GM18502 (cell line): ENCODE results near the gene MAML3.

Experiments
- ATAC-seq: cut with Tn5 transposase; IDR thresholded peaks from one replicate; pipeline ENCODE4 v1.9.1; 2021; ENCODE audit warnings: mild to moderate bottlenecking; ENCODE audit not compliant: unreplicated experiment, poor library complexity

MAML3 gene

DNA sequence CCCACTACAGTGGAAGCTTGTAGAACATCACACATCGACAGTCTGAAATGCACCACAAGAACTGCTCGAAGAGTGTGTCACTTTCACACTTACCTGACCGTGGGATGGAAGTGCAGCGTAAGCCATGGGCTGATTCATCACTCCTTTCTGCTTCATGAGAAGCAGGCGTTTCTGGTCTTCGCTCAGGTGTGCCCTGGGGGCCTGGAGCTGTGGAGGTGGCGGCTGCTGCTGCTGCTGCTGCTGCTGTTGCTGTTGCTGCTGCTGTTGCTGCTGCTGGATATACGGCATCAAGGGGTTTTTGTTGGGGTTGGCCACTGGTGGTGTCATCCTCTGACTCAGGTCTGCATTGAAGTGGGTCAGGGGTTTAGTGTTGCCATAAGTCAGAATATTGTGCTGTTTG, 264.7 kb downstream of the MAML3 start:
- ATAC-seq = no peak

DNA sequence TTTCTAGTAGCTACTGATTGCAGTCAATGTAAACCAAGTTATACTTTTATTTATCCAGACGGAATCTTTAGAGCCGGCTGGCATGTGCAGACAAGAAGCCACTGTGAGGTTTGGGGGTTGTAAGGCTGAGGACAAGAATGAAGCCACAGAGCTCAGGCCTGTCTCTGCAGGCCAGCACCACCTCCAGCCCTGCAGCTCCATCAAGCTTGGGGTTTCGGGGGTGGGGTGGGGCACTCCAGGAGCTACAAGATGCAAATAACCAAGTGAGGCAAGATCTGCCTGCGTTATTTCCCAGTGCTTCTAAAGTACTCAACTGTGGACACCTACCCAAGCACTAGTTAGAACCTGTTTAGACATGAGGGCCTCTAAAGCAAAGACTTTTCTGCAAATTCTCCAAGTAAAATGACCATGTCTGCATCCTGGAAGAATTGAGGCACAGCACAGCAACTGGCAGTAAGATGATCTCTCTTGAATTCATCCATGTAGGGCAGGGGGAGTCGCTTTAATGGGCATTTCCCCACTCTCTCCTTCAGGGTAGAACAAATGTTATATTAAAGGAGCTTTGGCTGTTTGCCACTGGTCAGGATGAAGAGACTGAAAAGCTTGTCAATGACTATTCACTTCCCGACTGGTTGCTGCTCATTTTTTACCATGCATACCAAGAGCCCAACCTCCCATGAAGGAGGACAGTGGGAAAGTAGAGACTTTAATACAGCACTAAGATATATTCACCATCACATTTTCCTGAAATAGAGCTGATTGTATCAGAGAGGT, 265.8 kb downstream of the MAML3 start:
- peak; percentile 65 for ATAC-seq

DNA sequence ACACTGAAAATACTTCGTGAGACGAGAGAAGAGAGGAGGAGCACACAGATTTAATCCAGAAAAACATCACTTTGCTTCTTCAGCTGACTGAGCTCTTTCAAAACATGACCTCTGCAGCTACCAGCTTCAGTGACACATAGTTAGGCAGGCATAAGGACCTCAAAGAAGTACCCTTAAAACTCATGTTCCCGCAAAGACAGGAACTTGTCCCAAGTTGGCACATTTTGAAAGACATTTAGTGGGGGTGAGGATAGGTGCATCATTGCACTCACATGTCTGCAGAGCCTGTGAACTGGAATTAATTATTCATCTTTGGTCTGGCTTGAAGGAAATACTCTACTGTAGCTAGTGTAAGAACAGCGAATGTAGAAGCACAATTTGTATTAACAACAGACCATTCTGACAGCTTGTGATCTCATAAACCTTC, 266.6 kb downstream of the MAML3 start:
- ATAC-seq = no peak

DNA sequence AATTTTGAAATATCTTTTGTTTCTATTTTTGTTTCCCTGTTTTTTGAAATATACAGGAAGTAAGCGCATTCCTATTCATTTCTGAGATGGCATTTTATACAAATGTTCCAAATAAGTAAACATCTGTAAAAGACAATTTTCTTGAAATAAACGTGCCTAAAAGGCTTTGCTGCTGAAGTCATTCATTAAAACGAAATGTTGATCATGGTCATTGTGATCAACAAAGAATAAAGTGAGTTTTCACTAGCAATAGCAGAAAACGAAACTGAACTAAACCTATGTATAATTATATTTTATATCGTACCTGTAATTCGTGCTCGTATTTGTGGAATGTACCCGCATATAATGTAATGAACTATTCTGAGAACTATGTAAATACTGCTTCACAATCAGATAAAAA, 267.2 kb downstream of the MAML3 start:
- no peak for ATAC-seq

DNA sequence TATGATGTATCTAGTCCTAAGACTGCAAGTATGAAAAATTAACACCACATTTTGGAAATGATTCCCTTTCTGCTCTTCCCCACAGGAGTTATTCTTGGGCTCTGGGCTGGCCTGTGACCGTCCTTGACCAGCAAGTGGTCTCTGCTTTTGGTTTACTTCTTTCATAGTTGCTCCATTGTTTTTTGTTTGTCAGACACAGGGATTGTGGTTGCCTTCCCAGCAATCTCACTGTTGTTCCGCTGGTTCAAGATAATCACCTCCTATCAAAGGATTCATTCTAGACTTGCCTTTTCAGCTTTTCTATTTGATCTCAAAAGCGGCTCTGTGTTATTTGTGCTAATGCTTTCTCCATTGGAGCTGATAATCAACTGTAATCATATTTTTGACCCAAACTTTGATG, 269.5 kb downstream of the MAML3 start:
- ATAC-seq = no peak

DNA sequence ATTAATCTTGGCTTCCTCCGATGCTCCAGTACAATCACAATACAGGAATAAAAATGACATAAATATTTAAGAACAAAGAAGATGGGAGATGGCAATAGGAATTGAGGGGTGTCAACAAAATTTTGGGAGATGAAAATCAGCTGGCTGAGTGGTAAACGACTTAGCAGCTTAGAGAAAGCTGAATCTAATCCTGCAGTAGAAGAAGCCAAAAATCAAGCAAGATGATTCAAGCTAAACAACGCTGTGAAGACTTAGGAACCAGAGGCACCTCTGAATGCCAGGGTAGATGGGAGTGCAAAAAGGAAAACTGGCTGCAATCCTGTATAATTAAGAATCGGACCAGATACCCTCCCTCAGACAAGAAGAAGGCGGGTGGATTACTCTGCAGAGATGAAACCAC, 273.1 kb downstream of the MAML3 start:
- no peak for ATAC-seq

DNA sequence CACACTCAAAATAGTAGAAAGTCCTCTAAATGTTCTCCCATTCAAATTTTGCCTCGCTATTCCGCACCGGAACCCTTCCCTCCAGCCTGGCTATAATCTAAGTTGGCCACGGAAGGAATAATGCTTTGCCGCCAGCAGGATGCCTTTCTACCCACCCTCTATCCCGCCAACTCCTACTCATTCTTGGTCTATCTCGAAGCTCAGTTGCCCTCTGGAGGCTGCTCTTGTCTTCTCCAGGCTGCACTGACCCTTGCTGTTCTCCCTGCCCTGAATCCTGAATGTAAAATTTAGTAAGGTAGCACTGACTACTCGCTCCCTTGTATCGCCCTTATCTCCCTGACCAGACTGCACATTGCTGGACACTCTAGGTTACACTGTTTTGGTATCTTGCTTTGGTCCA, 275.9 kb downstream of the MAML3 start:
- no peak for ATAC-seq

DNA sequence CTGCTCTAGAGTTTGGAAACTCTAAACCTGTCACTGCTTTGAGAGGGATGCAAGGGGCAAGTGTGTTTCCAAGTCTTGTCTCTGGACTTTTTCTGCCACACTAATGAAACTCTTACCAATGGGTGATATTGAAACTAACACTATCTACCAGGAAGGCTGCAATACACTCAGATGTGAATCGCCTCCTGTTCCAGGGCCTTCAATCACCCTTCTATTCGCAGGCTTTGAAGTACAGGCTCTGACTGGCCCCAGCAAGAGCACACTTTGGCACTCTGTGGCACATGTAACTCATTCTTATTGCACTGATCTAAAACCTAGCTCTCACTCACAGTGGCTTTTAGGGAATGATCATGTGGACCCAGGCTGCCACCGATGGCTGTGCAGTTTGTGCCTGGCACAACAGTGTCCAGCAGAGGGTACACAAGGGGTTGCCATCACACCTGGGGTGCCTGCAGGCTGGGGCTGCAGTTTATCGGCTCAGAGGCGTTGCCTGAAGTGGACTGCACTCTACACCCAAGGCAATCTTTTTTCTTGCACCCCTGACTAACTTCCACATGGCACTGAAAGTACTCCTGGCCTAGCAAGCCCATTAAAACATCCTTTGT, 277.5 kb downstream of the MAML3 start:
- ATAC-seq = no peak

DNA sequence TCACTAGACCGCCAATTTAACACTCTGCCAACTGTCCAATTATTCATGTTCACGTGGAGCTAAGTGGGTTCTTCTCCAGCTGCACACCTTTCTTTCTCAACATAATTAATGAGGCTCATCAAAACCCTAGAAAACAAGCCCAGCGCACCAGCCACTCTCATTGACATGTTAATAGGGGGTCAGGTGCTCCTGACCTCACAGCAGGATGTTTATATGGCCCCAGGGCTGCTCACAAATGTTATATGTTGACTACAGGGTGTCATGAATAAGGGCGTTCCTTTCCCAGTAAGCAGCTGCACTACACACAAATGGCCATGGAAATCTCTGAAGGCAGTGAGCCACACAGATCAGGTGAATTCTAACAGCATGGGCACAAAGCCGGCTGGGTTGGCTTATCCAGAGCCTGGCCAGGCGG, 278.6 kb downstream of the MAML3 start:
- no peak for ATAC-seq

DNA sequence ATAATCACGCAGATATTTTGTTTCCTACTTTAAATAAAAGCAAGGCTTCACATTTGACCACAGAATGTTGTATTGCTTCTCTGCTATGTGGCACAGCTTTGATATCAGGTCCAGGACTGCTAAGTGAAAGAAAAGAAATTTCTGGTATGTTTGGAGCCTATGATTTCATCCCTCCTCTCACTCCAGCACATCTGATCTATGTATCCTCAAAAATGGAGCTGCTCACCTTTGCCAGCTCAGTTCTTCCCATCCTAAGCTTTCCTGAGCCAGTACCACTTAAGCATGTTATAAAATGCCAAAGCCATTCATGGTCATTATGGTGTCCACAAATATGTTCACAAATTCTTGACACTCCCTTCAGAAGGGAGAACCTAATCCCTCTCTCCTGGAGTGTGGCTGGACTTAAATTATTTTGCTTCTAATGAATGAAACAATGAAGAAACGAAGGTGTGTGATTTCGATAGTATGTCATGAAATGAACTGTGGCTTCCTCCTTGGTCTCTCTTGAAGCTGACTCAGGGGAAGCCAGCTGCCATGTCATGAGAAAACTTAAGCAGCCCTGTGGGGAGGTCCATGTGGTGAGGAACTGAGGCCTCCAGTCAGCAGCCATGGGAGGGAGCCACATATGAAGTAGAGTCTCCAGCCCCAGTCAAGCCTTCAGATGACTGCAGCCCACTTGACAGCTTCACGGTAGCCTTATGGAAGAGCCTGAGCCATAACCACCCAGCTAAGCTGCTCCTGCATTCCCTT, 280.7 kb downstream of the MAML3 start:
- no peak for ATAC-seq

DNA sequence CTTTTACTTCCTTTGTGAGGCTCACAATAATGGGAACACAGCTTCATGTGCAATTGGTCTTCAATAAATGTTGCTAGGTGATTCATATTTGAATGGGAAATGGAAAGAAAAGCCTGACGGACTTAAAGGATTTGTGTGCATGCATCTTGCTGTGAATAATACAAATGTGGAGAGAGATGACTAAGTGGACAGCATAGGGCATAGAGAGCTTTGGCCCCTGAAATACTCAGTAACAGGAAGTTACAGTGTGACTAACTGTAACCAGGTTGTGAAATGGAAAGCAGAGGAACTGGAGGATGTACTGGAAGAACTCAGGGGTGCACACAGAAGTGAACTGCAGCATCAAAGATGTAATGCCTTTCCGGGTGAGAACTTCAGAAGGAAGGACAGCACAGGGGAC, 281.7 kb downstream of the MAML3 start:
- no peak for ATAC-seq

DNA sequence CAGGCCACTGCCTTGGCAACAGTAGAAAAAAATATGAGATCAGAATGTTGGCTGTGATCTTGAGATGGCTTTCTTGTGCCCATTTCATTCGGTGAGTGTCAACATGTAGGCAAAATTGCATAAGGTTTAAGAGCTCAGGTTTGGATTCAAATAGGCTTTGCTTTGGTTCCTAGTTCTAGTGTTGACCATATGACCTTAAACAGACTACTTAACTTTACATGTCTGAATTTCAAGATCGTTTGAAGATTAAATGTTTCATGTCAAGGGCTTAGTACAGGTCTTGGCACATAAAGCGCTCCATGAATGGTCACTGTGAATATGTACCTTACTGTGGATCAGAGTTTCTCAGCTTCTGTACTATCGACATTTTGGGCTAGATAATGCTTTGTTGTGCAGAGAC, 284.2 kb downstream of the MAML3 start:
- ATAC-seq = no peak

DNA sequence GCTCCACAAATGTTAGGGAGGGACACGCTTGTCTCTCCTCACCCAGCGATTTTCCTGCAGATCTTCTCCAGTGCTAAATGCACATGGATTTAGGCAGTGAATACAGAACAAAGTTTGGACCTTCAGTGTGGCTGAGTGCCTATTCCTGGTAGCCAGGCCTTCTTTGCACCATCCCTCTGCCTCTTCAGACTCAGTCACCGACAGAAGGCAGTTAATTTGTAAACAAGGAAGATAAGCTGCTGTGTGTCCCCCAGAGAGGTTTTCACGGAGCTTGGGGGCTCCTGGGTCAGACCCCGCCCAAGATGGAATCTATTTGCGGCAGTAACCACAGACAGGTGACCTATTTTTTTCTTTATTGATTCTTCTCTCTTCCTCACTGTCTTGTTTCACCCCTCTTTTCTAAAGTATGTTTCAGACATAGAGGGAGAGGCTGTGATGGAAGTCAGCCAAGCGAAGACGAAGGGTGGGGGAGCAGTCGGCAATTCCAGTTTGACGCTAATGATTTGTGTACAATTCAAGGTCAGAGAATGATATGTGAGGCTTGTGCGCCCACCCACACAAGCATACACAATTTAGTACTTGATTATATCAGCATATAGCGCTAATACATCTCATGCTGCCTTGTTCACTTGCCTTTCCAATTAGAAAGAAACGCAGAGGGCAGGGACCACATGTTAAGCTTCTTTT, 287.6 kb downstream of the MAML3 start:
- ATAC-seq = no peak

DNA sequence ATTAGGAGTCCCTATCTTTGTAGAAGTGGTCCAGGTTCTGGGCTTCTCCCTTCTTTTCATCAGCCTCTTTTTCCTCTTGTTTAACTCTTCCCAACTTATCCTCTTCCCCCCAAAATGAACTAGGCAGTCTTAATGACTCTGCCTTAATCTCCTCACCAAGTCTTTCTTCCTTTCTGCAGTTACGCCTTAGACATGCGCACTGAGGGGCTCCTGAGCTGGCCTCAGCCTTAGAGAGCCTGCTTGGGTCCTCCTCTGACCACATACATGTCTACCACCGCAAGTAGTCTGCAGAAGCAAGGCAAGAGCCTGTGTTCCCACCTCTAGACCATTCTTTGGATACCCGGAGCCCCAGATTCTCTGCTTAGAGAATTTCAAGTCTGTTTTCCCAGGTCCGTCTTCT, 288.4 kb downstream of the MAML3 start:
- ATAC-seq = no peak

DNA sequence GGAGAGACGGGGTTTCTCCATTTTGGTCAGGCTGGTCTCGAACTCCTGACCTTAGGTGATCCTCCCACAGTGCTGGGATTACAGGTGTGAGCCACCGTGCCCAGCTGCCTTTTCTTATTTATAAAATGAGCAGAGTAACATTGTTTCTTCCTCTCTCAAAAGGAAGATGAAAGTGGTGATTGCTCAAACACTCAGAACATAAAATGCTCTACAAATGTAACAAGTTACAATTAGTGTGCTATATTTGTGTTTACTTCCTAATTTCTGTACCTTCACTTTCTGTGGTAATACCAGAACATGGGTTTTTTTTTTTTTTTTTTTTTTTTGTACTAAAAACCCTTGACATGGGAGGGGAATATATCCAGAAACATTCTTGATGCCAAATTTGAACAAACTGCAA, 290.5 kb downstream of the MAML3 start:
- no peak for ATAC-seq

DNA sequence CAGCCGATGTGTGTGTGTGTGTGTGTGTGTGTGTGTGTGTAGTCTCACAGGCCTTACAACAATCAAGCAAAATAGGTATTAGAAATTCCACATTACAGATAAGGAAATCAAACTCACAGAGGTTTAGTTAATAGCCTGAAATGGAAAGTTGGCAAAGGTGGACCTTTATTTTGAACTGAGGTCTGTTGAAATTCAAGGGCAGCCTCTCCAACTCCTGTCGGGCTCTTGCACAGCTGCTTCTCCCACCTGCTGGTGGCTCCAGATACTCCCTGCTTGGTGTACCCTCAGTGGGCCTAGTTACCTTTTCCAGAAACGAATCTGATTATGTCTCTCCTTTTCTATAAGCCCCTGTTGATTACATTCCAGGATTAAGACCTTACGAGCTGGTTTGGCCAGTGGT, 292.5 kb downstream of the MAML3 start:
- ATAC-seq = no peak

DNA sequence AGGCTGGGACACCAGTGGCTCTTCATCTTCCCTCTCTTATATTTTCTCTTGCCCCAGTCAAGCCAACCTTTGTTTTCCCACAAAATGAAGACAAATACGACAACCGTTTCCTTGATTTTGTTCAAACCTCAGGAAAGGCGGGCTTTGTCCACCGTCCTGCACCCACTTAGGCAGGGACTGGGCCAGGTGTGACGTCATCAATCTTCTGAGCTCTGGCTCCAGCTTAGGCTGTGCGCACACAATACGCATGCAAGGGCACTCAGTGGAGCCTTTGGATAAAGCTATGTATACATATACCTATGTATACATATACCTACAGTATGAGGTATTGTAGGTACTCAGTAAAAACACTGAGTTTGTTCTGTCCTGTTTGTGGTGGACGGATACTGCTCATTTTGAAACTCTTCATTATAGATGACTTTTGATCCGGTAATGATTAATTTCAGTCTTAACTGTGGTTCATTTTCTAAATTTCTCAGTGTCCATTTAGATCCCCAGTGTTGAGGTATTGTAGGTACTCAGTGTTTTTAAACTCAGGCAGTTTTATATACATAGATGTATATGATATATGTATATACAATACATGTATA, 293.5 kb downstream of the MAML3 start:
- ATAC-seq = no peak

DNA sequence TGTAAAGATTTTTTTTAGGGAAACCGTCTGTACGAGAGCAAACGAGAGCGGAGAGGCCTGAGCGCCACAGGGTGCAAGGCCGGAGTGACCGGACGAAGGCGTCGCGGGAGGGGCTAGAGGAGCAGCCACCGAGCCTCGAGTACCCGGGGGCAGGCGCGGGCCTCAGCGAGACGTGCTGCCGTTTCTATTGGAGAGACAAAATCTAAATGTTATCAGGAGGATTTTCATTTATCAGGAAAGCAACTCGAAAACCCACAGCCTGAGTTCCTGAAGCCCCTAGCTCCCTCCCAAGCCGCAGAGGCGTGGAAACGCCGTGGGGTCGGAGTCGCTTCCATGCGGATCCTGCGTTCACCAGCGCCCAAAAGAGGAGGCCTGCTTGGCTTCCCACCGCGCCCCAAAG, 294.1 kb downstream of the MAML3 start:
- no peak for ATAC-seq

DNA sequence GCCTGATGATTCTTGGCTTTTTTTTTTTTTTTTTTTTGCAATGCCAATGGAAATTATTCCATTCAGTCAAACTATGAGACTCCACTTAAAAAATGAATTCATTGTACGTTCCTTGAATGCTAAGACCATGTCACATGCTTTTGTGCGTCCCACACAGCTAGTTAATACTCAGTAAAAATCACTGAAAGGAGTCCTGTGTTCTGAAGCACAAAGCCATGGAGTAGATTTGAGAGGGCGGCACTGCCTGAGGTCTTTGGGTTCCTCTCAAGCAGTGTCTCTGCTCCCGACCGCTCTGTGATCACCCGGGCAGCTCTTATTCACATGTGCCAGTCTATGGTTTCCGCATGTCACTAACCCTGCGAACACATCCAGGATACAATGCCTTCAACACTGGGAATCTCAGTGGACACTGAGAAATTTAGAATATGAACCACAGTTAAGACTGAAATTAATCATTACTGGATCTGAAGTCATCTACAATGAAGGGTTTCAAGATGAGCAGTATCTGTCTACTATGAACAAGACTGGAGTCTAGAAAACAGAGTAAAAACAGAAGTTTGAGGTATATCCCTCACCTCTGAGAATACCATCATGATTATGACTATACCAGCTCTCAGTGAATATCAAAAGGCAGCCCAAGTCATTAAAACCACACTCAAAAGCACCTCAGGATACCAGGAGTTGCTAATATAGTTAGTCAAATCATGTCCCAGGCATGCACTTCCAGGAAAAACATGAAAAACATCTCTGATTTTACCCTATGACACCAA, 295.4 kb downstream of the MAML3 start:
- ATAC-seq = peak; percentile 95

DNA sequence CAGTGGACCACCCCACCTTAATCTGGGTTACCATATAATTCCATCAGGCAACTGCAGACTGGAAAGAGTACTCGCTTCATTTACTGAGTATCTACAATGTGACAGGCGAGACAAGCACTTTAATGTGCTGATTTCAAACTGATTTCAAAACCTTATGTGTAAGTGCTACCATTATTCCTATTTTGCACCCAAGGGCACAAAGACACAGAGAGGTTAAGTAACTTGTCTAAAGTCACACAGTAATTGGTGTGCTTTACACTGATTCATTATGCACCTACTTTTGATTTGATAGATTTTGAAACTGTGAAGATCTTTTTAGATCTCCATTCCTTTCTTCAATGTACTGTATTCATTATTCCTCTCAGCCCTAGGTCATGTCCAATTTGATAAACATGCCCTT, 296.0 kb downstream of the MAML3 start:
- ATAC-seq = no peak
